Smooth muscle cell (in vitro differentiated cells): Measurements from ENCODE around the gene SEMA3G. TPM values are rescaled to one million over a fixed set of nuclear protein-coding genes. Genes with fewer than 3 reads are reported as not detected.

ENCODE experiments used
- DNase-seq: peaks from one replicate; lab custom pipeline; 2025; ENCODE audit not compliant: unreplicated experiment; lab: John Stamatoyannopoulos, UW
- H2AFZ ChIP-seq: fragments of 200-600 bp; sonication (generic); 2 replicates; pipeline ENCODE4 v1.6.0; 2016; ENCODE audit warnings: antibody characterized with exemption, low read depth, mild to moderate bottlenecking
- H3F3A ChIP-seq: fragments of 200-600 bp; sonication (generic); 2 replicates; pipeline ENCODE4 v1.6.0; 2017; ENCODE audit warnings: antibody characterized with exemption, low read depth
- H3K27ac ChIP-seq: fragments of 200-600 bp; sonication (generic); 2 replicates; pipeline ENCODE4 v1.5.1; 2016; ENCODE audit warnings: low read depth, mild to moderate bottlenecking
- H3K27me3 ChIP-seq: fragments of 200-600 bp; sonication (generic); 2 replicates; pipeline ENCODE4 v1.6.1; 2016; ENCODE audit warnings: low read depth, mild to moderate bottlenecking
- H3K36me3 ChIP-seq: fragments of 200-600 bp; sonication (generic); 2 replicates; pipeline ENCODE4 v1.5.1; 2016; ENCODE audit warnings: low read depth
- H3K4me1 ChIP-seq: fragments of 200-600 bp; sonication (generic); 2 replicates; pipeline ENCODE4 v1.5.1; 2016; ENCODE audit warnings: low read depth
- H3K4me2 ChIP-seq: fragments of 200-600 bp; sonication (generic); 2 replicates; pipeline ENCODE4 v1.6.0; 2016; ENCODE audit warnings: mild to moderate bottlenecking
- H3K4me3 ChIP-seq: fragments of 200-600 bp; sonication (generic); 2 replicates; pipeline ENCODE4 v1.5.1; 2016; ENCODE audit warnings: mild to moderate bottlenecking
- H3K79me2 ChIP-seq: fragments of 200-600 bp; sonication (generic); 2 replicates; pipeline ENCODE4 v1.6.0; 2016; ENCODE audit warnings: low read depth, mild to moderate bottlenecking
- H3K9ac ChIP-seq: fragments of 200-600 bp; sonication (generic); 2 replicates; pipeline ENCODE4 v1.6.0; 2016; ENCODE audit warnings: low read depth
- H3K9me3 ChIP-seq: fragments of 200-600 bp; sonication (generic); replicated peaks from 2 replicates; pipeline ENCODE4 v1.5.1; 2016; ENCODE audit warnings: low read depth
- H4K20me1 ChIP-seq: fragments of 200-600 bp; sonication (generic); 2 replicates; pipeline ENCODE4 v1.6.0; 2016; ENCODE audit warnings: low read depth
- WGBS: methylation state at CpG from one replicate; pipeline ENCODE4 v1.1.7; 2016; ENCODE audit warnings: low lambda C conversion rate; 5-methylcytosine and 5-hydroxymethylcytosine counted together
- polyA plus RNA-seq: library from polyadenylated mRNA; unstranded; fragments of >200 nt; fragmentation: Nextera tagmentation; extraction: Ambion mirVana; gene quantifications from 2 replicates; pipeline ENCODE4 v1.2.1, GENCODE V29; 2016
- total RNA-seq: library from RNA; depleted of rRNA; stranded (reverse); fragments of >200 nt; gene quantifications from 2 replicates; pipeline ENCODE4 v1.2.3, GENCODE V29; 2014
- TF ChIP-seq, protein P1 (sequence below): fragments of 200-600 bp; sonication (generic); IDR thresholded peaks from 2 replicates; pipeline ENCODE4 v1.5.1; 2017; ENCODE audit warnings: borderline replicate concordance, mild to moderate bottlenecking, antibody characterized with exemption; ENCODE audit not compliant: insufficient read depth, poor library complexity, severe bottlenecking

SEMA3G gene
- total and polyA plus RNA-seq, 2 experiments from 2014 or later = 0.09 TPM

DNA sequence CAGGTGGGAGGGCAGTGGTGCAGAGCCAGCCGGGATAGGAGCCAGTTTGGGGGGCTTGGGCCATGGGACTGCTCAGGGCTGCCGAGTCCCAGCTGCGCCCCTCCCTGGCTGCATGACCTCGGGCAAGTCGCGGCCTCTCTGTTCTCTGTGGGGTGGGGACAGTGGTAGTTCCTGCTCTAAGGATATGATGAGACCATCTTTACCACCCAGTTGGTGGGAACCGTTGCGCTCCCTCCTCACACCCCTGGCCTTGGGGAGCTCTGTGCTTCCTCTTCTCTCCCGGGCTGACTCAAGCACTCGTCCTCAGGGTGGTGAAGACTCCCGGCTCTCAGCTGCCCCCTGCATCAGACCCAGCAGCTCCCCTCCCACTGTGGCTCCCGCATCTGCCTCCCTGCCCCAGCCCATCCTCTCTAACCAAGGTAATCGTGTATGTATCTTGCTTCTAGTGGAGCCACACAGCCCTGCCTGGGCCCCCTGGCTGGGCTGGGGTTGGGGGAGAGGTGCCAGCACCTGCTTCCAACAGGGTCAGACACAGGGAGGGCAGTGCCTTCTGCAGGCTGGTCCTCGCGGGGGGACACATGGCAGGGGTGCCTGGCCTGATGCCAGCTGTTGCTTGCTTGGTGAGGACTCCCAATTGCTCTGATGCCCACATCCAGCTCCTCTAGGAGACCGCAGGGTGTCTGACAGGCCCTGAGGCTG, 35.1 kb upstream of the SEMA3G start:
- Histone ChIP-seq H3K4me1 (no peaks in the 10 kb centered on the region), H3K27ac (no peak overlapping the region), H3K9me3 (no peaks in the 10 kb centered on the region), H3K27me3 (no peaks in the 10 kb centered on the region), H2AFZ (no peak overlapping the region), H3K4me3 (no peak overlapping the region), H3K79me2 (no peaks in the 10 kb centered on the region), H4K20me1 (peaks cover 42% of the 10 kb centered on the region), H3F3A (peaks cover 7% of the 10 kb centered on the region), H3K36me3 (peaks cover 4% of the 10 kb centered on the region), H3K9ac (no peak overlapping the region), H3K4me2 (no peak overlapping the region)
- TF ChIP-seq, protein P1, sequence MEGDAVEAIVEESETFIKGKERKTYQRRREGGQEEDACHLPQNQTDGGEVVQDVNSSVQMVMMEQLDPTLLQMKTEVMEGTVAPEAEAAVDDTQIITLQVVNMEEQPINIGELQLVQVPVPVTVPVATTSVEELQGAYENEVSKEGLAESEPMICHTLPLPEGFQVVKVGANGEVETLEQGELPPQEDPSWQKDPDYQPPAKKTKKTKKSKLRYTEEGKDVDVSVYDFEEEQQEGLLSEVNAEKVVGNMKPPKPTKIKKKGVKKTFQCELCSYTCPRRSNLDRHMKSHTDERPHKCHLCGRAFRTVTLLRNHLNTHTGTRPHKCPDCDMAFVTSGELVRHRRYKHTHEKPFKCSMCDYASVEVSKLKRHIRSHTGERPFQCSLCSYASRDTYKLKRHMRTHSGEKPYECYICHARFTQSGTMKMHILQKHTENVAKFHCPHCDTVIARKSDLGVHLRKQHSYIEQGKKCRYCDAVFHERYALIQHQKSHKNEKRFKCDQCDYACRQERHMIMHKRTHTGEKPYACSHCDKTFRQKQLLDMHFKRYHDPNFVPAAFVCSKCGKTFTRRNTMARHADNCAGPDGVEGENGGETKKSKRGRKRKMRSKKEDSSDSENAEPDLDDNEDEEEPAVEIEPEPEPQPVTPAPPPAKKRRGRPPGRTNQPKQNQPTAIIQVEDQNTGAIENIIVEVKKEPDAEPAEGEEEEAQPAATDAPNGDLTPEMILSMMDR = no peak
- no peak for DNase-seq
- WGBS = 95% methylated on average over 11 of the region's 16 CpGs

DNA sequence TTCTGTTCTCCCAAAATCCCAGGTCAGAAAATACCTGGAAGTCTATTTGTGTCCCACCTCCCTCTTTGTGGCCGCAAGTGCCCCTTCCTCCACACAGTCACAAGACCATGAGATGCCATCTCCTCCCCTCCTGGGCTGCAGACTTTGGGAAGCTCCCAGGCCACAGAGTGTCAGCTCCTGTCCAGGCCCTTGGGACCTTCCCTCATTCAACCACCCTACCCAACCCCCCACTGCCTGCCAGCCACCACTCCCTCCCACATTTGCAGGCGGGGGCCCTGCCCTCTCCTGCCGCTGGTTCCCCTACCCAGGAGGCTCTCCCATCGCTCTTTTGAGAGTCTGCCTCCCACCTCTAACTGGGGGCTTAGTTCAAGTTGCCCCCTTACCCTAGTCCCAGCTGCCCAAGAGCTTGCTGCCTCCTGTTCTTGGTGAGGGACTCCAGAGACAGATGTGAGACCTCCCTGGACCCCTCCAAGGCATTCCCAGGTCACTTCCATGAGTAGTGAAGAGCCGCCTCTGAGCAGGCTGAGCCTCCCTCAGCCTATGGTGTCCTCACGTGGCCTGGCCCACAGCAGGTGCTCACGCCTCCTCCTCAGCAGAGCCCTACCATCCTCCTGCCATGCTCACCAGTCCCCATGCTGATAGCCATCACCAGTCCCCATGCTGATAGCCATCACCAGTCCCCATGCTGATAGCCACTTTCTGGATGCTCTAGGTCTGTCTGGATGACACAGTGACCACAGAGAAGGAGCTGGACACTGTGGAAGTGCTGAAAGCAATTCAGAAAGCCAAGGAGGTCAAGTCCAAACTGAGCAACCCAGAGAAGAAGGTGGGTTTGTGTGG, 34.4 kb upstream of the SEMA3G start:
- TF ChIP-seq, protein P1 = no peak
- WGBS = 98% methylated on average over 7 of the region's 7 CpGs
- peaks cover 4% of the 10 kb centered on the region for H3K36me3 ChIP-seq

DNA sequence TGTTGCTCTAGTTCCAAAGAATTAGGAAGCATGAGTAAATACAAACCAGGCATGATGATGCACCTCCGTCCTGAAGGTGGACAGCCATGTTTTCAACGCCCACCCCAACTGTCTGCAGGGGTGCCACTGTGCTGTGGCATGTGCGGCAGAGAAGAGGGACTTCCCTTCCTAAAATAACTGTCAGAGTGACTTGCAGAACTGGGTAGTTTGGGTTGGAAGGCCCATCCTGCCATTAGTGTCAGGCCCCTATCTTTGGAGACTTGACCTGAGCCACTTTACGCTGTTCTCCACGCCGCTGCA, 32.8 kb upstream of the SEMA3G start:
- 96% methylated on average over 6 of the region's 6 CpGs for WGBS
- no peaks in the 10 kb centered on the region for H3K9me3 ChIP-seq
- TF ChIP-seq, protein P1 = no peak
- peaks cover 34% of the 10 kb centered on the region for H4K20me1 ChIP-seq
- H3K4me3 ChIP-seq = no peak overlapping the region
- peaks cover 4% of the 10 kb centered on the region for H3K36me3 ChIP-seq
- H3K4me2 ChIP-seq = no peak overlapping the region
- peaks cover under 1% of the 10 kb centered on the region for H3F3A ChIP-seq
- no peak overlapping the region for H3K9ac ChIP-seq
- no peak overlapping the region for H2AFZ ChIP-seq
- H3K79me2 ChIP-seq = no peaks in the 10 kb centered on the region
- H3K4me1 ChIP-seq = no peaks in the 10 kb centered on the region
- DNase-seq = no peak
- no peaks in the 10 kb centered on the region for H3K27me3 ChIP-seq
- no peak overlapping the region for H3K27ac ChIP-seq

More for the DNA sequence above, 34.4 kb upstream of the SEMA3G start:
- Histone ChIP-seq H3K9me3 (no peaks in the 10 kb centered on the region), H3K79me2 (no peaks in the 10 kb centered on the region), H4K20me1 (peaks cover 35% of the 10 kb centered on the region), H3K27ac (no peak overlapping the region), H2AFZ (no peak overlapping the region), H3K27me3 (no peaks in the 10 kb centered on the region), H3K9ac (no peak overlapping the region), H3K4me2 (no peak overlapping the region), H3K4me3 (no peak overlapping the region), H3F3A (peaks cover 7% of the 10 kb centered on the region), H3K4me1 (no peaks in the 10 kb centered on the region)
- DNase-seq = no peak
